ENCODE measurements around the gene DNASE1L3. TPM values are rescaled to one million over a fixed set of nuclear protein-coding genes. Genes with fewer than 3 reads are reported as not detected.

The DNASE1L3 gene
- total and polyA plus RNA-seq, 2 of the 13 experiments (the other 11 are each of a cell fraction or from before 2014, with no cell fraction given): 0.86 to 1.7 TPM

DNA sequence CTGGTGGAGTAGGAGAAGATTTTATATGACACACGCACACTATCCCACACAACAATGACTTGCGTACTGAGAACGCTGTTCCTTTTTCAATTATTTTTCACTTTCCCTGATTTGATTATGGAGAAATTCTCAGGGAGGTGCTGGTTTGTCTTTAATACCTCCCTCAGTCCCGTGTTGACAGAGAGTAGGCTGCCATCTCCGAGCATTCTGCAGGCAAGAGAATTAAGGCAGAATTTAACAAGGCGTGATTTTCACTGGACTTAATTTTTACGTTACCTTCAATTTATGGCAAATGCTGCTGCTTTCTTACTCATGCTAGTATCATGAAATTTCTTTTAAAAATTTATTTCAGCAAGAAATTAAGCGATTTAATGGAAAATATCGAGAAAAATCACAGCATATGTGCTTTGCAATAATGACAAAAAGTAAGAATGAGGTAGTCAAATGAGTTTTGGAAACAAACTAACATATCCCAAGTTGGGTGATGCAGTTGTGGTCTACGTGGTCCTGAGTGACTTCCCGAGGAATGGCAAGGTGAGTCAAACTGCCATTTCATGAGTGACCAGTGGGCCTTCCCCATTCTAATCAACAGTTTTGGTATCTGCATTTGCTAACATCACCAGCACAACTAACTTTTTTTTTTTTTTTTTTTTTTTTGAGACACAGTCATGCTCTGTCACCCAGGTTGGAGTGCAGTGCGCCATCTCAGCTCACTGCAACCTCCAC lies 16.9 kb downstream of the DNASE1L3 start (continued):
- TF ChIP-seq, protein P1, sequence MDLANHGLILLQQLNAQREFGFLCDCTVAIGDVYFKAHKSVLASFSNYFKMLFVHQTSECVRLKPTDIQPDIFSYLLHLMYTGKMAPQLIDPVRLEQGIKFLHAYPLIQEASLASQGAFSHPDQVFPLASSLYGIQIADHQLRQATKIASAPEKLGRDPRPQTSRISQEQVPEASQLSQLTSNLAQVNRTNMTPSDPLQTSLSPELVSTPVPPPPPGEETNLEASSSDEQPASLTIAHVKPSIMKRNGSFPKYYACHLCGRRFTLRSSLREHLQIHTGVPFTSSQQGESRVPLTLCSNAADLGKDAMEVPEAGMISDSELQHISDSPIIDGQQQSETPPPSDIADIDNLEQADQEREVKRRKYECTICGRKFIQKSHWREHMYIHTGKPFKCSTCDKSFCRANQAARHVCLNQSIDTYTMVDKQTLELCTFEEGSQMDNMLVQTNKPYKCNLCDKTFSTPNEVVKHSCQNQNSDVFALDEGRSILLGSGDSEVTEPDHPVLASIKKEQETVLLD (CRISPR knock-in tag; IDR thresholded peaks at IDR 0.05; ENCODE audit: low read depth): no peak
- TF ChIP-seq, protein P2, sequence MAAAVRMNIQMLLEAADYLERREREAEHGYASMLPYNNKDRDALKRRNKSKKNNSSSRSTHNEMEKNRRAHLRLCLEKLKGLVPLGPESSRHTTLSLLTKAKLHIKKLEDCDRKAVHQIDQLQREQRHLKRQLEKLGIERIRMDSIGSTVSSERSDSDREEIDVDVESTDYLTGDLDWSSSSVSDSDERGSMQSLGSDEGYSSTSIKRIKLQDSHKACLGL (CRISPR knock-in tag; IDR thresholded peaks at IDR 0.05): no peak
- TF ChIP-seq, protein P3, sequence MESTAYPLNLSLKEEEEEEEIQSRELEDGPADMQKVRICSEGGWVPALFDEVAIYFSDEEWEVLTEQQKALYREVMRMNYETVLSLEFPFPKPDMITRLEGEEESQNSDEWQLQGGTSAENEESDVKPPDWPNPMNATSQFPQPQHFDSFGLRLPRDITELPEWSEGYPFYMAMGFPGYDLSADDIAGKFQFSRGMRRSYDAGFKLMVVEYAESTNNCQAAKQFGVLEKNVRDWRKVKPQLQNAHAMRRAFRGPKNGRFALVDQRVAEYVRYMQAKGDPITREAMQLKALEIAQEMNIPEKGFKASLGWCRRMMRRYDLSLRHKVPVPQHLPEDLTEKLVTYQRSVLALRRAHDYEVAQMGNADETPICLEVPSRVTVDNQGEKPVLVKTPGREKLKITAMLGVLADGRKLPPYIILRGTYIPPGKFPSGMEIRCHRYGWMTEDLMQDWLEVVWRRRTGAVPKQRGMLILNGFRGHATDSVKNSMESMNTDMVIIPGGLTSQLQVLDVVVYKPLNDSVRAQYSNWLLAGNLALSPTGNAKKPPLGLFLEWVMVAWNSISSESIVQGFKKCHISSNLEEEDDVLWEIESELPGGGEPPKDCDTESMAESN (CRISPR knock-in tag; conservative IDR thresholded peaks at IDR 0.05): no peak
- TF ChIP-seq, protein P4, sequence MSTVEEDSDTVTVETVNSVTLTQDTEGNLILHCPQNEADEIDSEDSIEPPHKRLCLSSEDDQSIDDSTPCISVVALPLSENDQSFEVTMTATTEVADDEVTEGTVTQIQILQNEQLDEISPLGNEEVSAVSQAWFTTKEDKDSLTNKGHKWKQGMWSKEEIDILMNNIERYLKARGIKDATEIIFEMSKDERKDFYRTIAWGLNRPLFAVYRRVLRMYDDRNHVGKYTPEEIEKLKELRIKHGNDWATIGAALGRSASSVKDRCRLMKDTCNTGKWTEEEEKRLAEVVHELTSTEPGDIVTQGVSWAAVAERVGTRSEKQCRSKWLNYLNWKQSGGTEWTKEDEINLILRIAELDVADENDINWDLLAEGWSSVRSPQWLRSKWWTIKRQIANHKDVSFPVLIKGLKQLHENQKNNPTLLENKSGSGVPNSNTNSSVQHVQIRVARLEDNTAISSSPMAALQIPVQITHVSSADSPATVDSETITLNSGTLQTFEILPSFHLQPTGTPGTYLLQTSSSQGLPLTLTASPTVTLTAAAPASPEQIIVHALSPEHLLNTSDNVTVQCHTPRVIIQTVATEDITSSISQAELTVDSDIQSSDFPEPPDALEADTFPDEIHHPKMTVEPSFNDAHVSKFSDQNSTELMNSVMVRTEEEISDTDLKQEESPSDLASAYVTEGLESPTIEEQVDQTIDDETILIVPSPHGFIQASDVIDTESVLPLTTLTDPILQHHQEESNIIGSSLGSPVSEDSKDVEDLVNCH (CRISPR knock-in tag; IDR thresholded peaks at IDR 0.05): no peak
- TF ChIP-seq NFE2L1 (CRISPR knock-in tag; IDR thresholded peaks at IDR 0.05; ENCODE audit: borderline replicate concordance): no peak
- 0 out of 2 replicates have a peak, but pooled peaks have one; percentile 3 for TF ChIP-seq ERF (CRISPR knock-in tag; IDR thresholded peaks at IDR 0.05)
- TF ChIP-seq TOE1 (CRISPR knock-in tag; IDR thresholded peaks at IDR 0.05): no peak
- no peak for TF ChIP-seq ARNT2 (CRISPR knock-in tag; IDR thresholded peaks at IDR 0.05; ENCODE audit: low read depth)
- peak; percentile 11; the same call in 1 of the 2 replicates for TF ChIP-seq CREM (IDR thresholded peaks at IDR 0.05)
- TF ChIP-seq CREM (CRISPR knock-in tag; IDR thresholded peaks at IDR 0.05): no peak
- TF ChIP-seq, protein P5, sequence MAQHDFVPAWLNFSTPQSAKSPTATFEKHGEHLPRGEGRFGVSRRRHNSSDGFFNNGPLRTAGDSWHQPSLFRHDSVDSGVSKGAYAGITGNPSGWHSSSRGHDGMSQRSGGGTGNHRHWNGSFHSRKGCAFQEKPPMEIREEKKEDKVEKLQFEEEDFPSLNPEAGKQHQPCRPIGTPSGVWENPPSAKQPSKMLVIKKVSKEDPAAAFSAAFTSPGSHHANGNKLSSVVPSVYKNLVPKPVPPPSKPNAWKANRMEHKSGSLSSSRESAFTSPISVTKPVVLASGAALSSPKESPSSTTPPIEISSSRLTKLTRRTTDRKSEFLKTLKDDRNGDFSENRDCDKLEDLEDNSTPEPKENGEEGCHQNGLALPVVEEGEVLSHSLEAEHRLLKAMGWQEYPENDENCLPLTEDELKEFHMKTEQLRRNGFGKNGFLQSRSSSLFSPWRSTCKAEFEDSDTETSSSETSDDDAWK (CRISPR knock-in tag; IDR thresholded peaks at IDR 0.05): no peak
- TF ChIP-seq, protein P6, sequence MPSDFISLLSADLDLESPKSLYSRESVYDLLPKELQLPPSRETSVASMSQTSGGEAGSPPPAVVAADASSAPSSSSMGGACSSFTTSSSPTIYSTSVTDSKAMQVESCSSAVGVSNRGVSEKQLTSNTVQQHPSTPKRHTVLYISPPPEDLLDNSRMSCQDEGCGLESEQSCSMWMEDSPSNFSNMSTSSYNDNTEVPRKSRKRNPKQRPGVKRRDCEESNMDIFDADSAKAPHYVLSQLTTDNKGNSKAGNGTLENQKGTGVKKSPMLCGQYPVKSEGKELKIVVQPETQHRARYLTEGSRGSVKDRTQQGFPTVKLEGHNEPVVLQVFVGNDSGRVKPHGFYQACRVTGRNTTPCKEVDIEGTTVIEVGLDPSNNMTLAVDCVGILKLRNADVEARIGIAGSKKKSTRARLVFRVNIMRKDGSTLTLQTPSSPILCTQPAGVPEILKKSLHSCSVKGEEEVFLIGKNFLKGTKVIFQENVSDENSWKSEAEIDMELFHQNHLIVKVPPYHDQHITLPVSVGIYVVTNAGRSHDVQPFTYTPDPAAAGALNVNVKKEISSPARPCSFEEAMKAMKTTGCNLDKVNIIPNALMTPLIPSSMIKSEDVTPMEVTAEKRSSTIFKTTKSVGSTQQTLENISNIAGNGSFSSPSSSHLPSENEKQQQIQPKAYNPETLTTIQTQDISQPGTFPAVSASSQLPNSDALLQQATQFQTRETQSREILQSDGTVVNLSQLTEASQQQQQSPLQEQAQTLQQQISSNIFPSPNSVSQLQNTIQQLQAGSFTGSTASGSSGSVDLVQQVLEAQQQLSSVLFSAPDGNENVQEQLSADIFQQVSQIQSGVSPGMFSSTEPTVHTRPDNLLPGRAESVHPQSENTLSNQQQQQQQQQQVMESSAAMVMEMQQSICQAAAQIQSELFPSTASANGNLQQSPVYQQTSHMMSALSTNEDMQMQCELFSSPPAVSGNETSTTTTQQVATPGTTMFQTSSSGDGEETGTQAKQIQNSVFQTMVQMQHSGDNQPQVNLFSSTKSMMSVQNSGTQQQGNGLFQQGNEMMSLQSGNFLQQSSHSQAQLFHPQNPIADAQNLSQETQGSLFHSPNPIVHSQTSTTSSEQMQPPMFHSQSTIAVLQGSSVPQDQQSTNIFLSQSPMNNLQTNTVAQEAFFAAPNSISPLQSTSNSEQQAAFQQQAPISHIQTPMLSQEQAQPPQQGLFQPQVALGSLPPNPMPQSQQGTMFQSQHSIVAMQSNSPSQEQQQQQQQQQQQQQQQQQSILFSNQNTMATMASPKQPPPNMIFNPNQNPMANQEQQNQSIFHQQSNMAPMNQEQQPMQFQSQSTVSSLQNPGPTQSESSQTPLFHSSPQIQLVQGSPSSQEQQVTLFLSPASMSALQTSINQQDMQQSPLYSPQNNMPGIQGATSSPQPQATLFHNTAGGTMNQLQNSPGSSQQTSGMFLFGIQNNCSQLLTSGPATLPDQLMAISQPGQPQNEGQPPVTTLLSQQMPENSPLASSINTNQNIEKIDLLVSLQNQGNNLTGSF (CRISPR knock-in tag; IDR thresholded peaks at IDR 0.05): no peak
- TF ChIP-seq TCF12 (IDR thresholded peaks at IDR 0.05): no peak
- no peak for TF ChIP-seq TCF12 (CRISPR knock-in tag; IDR thresholded peaks at IDR 0.05)
- TF ChIP-seq, protein P7, sequence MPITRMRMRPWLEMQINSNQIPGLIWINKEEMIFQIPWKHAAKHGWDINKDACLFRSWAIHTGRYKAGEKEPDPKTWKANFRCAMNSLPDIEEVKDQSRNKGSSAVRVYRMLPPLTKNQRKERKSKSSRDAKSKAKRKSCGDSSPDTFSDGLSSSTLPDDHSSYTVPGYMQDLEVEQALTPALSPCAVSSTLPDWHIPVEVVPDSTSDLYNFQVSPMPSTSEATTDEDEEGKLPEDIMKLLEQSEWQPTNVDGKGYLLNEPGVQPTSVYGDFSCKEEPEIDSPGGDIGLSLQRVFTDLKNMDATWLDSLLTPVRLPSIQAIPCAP (CRISPR knock-in tag; IDR thresholded peaks at IDR 0.05; ENCODE audit: low read depth): no peak
